CD4-positive, alpha-beta T cell treated with Interleukin-6 for 4 hours (primary cell): ENCODE measurements around the gene NCAPG2.
"Not testable (repeated sequence)": the region's sequence is repeated elsewhere in the genome, so short reads cannot be mapped to it uniquely, and the experiment has no call there.

Source experiments
- DNase-seq: peaks from one replicate; pipeline ENCODE4 v3.0.0-alpha.2; 2020; ENCODE audit warnings: mixed read lengths

The NCAPG2 gene

GRCh38 chr7:158664406-158664805, 40.2 kb downstream of the NCAPG2 start:
- no peak for DNase-seq

DNA sequence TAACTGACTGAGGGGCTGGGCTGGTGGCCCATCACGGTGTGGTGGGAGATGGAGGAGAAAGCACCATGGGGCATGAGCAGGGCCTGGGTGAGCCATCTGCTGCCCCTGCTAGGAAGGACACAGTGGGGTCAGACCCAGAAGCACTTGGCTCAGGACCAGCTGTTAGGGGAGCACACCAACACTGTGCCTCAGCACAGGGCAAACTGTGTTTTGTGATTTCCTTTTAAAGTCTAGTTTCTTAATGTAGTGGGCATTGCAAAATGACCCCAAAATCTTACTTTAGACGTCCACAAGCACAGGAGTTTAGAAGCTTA, 41.2 kb downstream of the NCAPG2 start:
- no peak for DNase-seq

DNA sequence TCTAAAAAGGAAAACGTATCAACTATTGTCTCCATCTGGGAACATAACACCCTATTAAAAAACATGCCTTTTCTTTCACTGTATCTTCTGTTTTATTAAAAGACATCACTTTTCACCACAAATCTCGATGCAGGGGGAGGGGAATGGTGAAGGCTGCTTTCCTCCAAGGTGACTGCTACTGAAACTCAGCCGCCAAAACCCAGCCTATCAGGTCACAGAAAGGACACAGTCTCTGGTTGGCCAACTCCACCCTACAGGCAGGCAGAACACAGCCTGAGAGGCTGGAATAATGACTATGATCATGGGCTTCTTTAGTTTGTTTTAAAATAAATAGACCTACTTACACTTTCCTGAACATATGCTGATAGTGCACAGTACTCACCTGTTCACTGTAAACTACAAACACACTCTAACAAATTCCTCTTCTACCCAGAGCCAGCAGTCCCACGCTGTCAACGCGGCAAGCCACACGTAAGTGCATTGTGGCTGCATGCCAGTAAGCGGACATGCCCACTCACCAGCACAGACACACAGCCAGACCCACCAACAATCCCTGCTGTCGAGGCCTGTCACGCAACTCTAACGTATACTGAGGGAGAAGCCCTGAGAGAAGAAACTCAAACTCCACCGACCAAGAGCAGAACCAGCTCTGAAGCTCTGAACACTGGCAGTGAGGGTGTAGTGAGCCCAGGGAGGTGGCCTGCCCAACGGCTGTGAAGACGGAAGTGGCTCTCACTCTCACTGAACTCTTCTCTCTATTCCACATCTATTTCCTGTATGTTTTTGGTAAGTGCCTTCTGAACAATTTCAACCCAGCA, 41.8 kb downstream of the NCAPG2 start:
- no peak for DNase-seq

GRCh38 chr7:158658475-158658874, 46.1 kb downstream of the NCAPG2 start:
- no peak for DNase-seq

DNA sequence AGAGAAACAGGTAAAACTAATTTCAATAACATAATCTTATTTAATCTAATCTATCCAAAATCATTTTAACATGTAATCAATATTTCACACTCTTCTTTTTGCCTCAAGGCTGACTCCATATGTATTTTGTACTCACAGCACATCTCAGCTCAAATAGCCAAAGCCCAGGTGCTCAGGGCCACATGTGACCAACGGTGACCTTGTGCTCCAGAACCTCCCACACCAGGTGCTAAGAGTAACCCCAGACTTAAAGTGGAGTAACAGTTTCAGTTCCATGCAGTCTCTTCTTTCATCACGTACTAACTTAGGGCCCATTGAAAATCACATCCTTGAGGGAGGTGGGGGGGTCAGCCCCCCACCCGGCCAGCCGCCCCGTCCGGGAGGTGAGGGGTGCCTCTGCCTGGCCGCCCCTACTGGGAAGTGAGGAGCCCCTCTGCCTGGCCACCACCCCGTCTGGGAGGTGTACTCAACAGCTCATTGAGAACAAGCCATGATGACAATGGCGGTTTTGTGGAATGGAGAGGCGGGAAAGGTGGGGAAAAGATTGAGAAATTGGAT, 47.3 kb downstream of the NCAPG2 start:
- no peak for DNase-seq

- peak; percentile 22 for DNase-seq
Measured at GRCh38 chr7:158655931-158656441, 48.6 kb downstream of the NCAPG2 start.

DNA sequence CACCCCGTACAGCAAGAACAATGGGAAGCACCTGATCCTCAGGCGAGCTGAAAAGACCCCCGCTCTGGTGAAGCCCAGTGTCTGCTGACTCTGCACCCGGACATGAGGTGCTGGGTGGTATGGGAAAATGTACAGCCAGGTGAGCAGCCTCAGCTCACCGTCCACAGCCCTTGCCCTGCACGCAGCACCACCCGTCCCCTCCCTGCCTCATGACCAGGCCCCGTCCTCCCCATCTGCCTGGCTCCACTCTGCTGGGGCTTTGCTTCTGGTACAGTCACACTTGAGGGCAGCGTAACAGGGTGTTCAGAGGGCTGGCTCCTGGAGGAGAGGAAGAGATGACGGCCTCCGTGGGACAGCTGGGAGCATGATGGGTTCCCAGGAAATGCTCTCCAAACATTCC, 49.1 kb downstream of the NCAPG2 start:
- no peak for DNase-seq

- no peak for DNase-seq
Measured at GRCh38 chr7:158651968-158652565, 52.5 kb downstream of the NCAPG2 start.

GRCh38 chr7:158650821-158651225, 53.8 kb downstream of the NCAPG2 start:
- DNase-seq: no peak

- DNase-seq: no peak
Measured at GRCh38 chr7:158649279-158649678, 55.3 kb downstream of the NCAPG2 start.

DNA sequence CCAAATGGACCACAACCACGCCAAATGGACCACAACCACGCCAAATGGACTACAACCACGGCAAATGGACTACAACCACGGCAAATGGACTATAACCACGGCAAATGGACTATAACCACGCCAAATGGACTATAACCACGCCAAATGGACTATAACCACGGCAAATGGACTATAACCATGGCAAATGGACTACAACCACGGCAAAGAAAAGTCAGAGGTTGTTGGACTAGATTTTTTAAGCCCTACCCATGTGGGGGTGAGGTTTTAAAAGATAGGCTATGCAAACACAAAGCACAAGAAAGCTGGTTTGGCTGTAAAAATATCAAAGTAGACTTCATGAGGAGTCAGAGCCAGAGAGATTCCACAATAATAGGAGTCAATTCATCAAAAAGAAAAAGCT, 55.8 kb downstream of the NCAPG2 start:
- no peak for DNase-seq

GRCh38 chr7:158648168-158648567, 56.4 kb downstream of the NCAPG2 start:
- no peak for DNase-seq

- no peak for DNase-seq
Measured at GRCh38 chr7:158647475-158647792, 57.2 kb downstream of the NCAPG2 start.

DNA sequence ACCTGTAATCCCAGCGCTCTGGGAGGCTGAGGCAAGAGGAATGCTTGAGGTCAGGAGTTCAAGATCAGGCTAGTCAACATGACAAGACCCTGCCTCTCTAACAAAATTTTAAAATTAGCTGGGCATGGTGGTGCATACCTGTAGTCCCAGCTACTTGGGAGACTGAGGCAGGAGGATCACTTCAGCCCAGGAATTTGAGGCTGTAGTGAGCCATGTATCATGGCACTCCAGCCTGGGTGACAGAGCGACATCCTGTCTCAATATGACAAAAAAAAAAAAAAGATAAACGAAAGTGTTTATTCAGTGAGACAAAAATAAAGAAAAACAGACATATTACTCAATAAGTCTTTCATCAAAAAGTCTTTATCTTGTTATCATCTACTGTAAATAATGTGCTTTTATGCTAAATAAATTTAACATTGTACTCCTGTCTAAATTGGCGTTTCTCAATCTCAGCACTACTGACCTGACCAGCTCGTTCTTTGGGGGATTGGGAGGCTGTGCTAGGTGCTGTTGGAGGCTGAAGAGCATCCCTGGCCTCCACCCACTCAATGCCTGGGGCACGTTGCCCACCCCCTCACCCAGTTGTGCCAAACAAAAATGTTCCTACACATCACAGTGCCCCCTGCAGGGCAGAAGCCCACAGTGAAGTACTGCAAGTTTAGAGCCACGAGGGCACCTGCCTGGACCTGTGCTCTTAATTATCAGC, 57.7 kb downstream of the NCAPG2 start:
- DNase-seq: no peak

- no peak for DNase-seq
Measured at GRCh38 chr7:158645842-158646241, 58.8 kb downstream of the NCAPG2 start.

GRCh38 chr7:158642149-158642548, 62.5 kb downstream of the NCAPG2 start:
- no peak for DNase-seq

- no peak for DNase-seq
Measured at GRCh38 chr7:158638001-158638400, 66.6 kb downstream of the NCAPG2 start.

DNA sequence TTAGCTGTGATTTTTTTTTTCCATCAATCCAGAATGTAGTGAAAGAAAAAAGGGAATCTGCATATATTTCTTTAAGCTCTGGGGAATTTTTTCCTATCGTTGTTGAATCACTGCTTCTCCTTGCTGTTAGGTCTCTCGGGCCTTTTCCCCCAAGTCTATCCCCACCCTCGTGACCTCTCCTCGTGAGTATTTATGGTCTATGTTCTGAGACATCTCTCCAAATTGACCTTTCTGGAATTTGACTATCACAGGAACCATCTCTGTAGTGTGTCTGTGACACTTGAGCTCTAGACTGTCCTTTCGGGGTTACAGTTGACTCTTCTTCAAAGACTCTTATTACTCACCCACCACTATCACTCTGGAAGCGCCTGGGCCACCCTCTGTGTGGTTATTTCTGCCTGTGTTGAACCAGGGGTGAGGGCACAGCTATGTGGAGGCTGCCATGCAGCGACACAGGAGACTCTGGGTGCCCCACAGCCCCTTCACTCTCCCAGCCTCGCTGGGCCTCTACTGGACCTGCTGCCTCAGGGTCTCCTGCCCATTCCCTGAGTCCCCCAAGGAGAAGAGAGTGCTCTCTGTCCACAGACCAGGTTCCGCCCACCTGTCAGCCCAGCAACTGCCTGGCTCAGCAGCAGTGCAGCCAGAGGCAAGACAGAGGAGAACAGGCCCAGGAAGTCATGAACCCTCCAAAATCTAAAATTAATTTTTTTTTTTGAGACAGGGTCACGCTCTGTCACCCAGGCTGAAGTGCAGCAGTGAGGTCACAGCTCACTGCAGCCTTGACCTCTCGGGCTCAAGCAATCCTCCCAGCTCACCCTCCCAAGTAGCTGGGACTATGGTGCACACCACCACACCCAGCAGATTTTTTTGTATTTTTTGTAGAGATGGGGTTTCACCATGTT, 71.3 kb downstream of the NCAPG2 start:
- no peak for DNase-seq

DNA sequence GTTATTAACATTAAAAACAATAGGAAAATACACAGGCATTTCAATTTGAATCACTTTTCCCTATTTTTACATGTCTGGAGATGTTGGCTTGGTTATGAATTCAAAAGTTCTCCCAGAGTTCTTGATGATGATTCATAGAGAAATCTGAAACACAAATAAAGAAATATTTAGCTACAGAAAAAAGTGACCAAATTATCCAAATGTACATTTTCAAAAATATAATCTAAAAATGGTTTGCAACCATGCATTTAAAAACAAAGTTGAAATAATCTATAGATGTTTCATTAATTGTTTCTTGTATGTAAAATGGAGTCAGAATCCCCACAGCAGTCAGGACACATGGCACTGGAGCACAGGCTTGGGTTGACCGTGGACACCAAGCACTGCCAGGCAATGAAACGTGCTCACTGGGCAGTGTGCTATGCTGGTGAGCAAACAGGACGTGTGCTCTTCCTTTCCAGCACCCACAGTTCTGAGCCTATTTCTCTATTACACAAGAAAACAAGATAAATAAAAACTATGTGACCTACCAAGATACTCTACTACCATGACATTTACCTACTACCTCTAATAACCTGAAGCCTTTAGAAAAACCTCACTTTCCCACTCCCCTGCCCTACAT, 72.9 kb downstream of the NCAPG2 start:
- DNase-seq: no peak

DNA sequence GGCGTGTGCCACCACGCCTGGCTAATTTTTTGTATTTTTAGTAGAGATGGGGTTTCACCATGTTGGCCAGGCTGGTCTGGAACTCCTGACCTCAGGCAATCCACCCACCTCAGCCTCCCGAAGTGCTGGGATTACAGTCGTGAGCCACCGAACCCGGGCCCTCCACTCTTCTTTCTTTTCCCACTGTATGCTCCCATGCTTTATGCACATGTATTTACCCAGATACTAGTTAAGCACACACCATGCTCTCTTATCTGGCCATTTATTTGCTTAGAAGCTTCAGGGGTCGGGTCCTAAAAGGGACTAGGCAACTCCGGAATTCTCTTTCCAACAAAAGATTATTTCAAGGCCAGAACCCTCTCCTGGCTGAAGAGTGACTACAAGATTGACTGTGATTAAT, 78.3 kb downstream of the NCAPG2 start:
- not testable (repeated sequence) for DNase-seq

GRCh38 chr7:158623241-158623640, 81.4 kb downstream of the NCAPG2 start:
- no peak for DNase-seq

DNA sequence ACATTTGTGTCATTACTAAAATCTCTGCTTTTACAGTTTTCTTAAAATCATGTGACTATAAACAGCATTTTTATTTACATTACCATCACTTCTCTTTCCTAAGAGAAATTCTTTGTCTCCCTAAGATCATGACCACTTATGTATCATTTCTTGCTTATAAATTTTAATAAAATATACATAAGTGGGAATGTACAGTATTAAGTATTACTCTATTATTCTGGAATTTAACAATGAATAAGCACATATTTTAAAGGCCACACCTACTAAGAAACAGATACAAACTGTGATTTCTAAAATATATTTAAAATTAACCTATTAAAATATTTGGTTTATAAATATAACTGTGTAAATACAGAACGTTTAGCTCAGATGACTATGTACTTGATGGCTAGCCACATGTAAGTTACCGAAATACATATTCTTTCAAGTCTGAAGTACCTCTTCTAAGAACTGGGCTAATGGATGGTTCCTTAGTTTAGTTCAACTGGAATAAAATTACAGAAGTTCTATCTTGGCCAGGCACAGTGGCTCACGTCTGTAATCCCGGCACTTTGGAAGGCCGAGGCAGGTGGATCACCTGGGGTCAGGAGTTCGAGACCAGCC, 83.7 kb downstream of the NCAPG2 start:
- DNase-seq: no peak
